Kidney (tissue), 14 donors: Measurements from ENCODE around the gene MYBPC2. TPM values are rescaled to one million over a fixed set of nuclear protein-coding genes. Genes with fewer than 3 reads are reported as not detected.
A peak's percentile ranks its signal among the peaks of the same experiment; 100 is the strongest.

Source experiments
- DNase-seq, 5 donors: peaks; one replicate each; pipeline ENCODE4 v3.0.0-alpha.2; 2013 to 2020
- FAIRE-seq: peaks from 2 replicates; lab custom pipeline; 2012; peaks lifted over from hg19 to GRCh38; lab: Jason Lieb, UNC
- H3K27ac ChIP-seq, 2 donors: one replicate each; pipeline ENCODE4 v1.7.0; 2013; ENCODE audit warnings: low read depth in 2 of 2, low read length in 2 of 2, inconsistent platforms in 1 of 2
- H3K27me3 ChIP-seq: one replicate; pipeline ENCODE4 v1.7.1; 2013; ENCODE audit warnings: low read length, inconsistent platforms; ENCODE audit not compliant: control insufficient read depth, insufficient read depth
- H3K36me3 ChIP-seq, 3 donors: one replicate each; pipeline versions ENCODE4 v1.7.0 to v1.7.1; 2013; ENCODE audit warnings: low read length in 3 of 3, control low read depth in 1 of 3, inconsistent platforms in 1 of 3; ENCODE audit not compliant: insufficient read depth in 3 of 3, control insufficient read depth in 2 of 3
- H3K4me1 ChIP-seq, 3 donors: one replicate each; pipeline versions ENCODE4 v1.7.0 to v1.7.1; 2013; ENCODE audit warnings: low read length in 3 of 3, inconsistent platforms in 1 of 3, low read depth in 1 of 3; ENCODE audit not compliant: control insufficient read depth in 2 of 3, insufficient read depth in 2 of 3
- H3K4me3 ChIP-seq, 3 donors: one replicate each; pipeline versions ENCODE4 v1.7.0 to v1.8.1; 2013; ENCODE audit warnings: low read length in 3 of 3, control low read depth in 1 of 3, inconsistent platforms in 1 of 3
- H3K9ac ChIP-seq, 3 donors: one replicate each; pipeline versions ENCODE4 v1.7.0 to v1.7.1; 2013; ENCODE audit warnings: low read length in 3 of 3, control low read depth in 1 of 3, inconsistent platforms in 1 of 3
- H3K9me3 ChIP-seq, 3 donors: one replicate each; pipeline versions ENCODE4 v1.7.0 to v1.7.1; 2013; ENCODE audit warnings: low read length in 3 of 3, control low read depth in 1 of 3, inconsistent platforms in 1 of 3; ENCODE audit not compliant: control insufficient read depth in 2 of 3, insufficient read depth in 1 of 3
- intact Hi-C: fragments of 100-400 bp; cut with DNase I; formaldehyde crosslinking; loops from one replicate; pipeline ENCODE4 v1.11.1; 2022
- polyA plus RNA-seq: library from polyadenylated mRNA; stranded (reverse); fragments of 350-450 nt; fragmentation: Illumina TruSeq; extraction: RNeasy Lipid Tissue Mini Kit (QIAGEN cat#74804); gene quantifications from one replicate; pipeline ENCODE4 v1.2.3, GENCODE V29; 2014; ENCODE audit warnings: low read depth, low replicate concordance; ENCODE audit not compliant: insufficient read depth
- total RNA-seq: library from RNA; stranded (reverse); fragmentation: NEBNext Ultra II Directional; extraction: Animal tissue kit (Norgen Biotek cat#: 25700); gene quantifications from one replicate; pipeline ENCODE4 v1.2.1, GENCODE V29; 2021
- TF ChIP-seq, protein P1 (sequence below): IDR thresholded peaks from 3 replicates; pipeline ENCODE4 v1.5.1; 2012; ENCODE audit warnings: mild to moderate bottlenecking, moderate library complexity, borderline replicate concordance; ENCODE audit not compliant: insufficient read depth; ENCODE audit errors: extremely low read depth
- donor health status: control.
- donor health status: control.
- donor health status: control.
- donor health status: control.
- donor health status: control.
- donor health status: DM: yes; HTN: yes; CAD: no.
- donor health status: Normal renal cell carcinoma (clear cell type).

The MYBPC2 gene
- total and polyA plus RNA-seq, 2 donors from 2014 or later: 0.98 TPM; not detected in 1

GRCh38 chr19:50482271-50482855, 49.7 kb downstream of the MYBPC2 start:
- TF ChIP-seq, protein P1, sequence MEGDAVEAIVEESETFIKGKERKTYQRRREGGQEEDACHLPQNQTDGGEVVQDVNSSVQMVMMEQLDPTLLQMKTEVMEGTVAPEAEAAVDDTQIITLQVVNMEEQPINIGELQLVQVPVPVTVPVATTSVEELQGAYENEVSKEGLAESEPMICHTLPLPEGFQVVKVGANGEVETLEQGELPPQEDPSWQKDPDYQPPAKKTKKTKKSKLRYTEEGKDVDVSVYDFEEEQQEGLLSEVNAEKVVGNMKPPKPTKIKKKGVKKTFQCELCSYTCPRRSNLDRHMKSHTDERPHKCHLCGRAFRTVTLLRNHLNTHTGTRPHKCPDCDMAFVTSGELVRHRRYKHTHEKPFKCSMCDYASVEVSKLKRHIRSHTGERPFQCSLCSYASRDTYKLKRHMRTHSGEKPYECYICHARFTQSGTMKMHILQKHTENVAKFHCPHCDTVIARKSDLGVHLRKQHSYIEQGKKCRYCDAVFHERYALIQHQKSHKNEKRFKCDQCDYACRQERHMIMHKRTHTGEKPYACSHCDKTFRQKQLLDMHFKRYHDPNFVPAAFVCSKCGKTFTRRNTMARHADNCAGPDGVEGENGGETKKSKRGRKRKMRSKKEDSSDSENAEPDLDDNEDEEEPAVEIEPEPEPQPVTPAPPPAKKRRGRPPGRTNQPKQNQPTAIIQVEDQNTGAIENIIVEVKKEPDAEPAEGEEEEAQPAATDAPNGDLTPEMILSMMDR: no peak

GRCh38 chr19:50482916-50483315, 50.2 kb downstream of the MYBPC2 start:
- TF ChIP-seq, protein P1: no peak
- H3K27me3 ChIP-seq: no peaks in the 10 kb centered on the region
- peaks cover 0 to 12% (median 10%) of the 10 kb centered on the region in 3 donors for H3K36me3 ChIP-seq
- H3K9me3 ChIP-seq: no peaks in the 10 kb centered on the region
- no peak overlapping the region for H3K27ac ChIP-seq
- intact Hi-C loops: no loop called here
- H3K9ac ChIP-seq: no peak overlapping the region
- DNase-seq (peak in 1 of 5 donors; percentile 32), FAIRE-seq (no peak)
- peaks cover 0 to under 1% (median 0%) of the 10 kb centered on the region in 3 donors for H3K4me1 ChIP-seq
- H3K4me3 ChIP-seq: no peak overlapping the region

More at GRCh38 chr19:50482271-50482855, 49.7 kb downstream of the MYBPC2 start:
- no peak overlapping the region for H3K9ac ChIP-seq
- no peak overlapping the region for H3K4me3 ChIP-seq
- peaks cover 0 to 14% (median 10%) of the 10 kb centered on the region in 3 donors for H3K36me3 ChIP-seq
- H3K27ac ChIP-seq: no peak overlapping the region
- H3K4me1 ChIP-seq: peaks cover 0 to 6% (median 0%) of the 10 kb centered on the region in 3 donors
- intact Hi-C loops: no loop called here
- DNase-seq: peak in 1 of 5 donors; percentile 59
- no peaks in the 10 kb centered on the region for H3K9me3 ChIP-seq
- FAIRE-seq: no peak
- H3K27me3 ChIP-seq: no peaks in the 10 kb centered on the region

DNA sequence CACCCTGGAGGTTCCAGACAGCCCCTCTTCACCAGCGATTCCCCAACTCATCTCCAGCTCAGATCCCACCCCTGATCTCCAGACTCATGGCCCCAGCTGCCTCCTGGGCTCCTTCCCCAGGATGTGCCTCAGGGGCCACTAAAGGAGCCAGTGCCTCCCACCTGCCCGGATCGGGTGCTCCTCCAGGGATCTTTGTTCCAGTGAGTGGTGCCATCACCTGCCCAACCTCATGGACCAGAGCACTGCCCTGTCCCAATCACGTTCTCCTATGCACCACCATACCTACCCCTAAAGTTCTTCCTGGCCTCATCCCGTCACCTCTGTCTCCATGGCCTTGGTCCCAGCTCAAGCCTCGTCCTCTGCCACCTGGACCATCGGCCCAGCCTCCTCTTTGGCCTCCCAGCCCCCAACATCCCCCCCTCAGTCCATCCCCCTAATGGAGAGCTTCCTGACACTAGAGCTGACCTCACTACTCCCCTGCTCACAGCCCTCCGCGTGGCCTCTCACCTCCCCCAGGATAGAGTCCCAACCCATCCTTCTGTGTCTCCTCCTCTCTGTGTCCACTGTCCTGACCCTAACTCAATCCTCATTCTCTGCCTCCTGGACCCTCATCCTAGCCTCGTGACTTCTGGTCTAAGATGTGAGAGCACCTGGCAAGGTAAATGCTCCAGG, 52.7 kb downstream of the MYBPC2 start:
- H3K4me3 ChIP-seq: no peak overlapping the region
- intact Hi-C loops: no loop called here
- no peaks in the 10 kb centered on the region for H3K4me1 ChIP-seq
- H3K9ac ChIP-seq: no peak overlapping the region
- H3K9me3 ChIP-seq: no peaks in the 10 kb centered on the region
- no peaks in the 10 kb centered on the region for H3K27me3 ChIP-seq
- peaks cover 0 to 2% (median 0%) of the 10 kb centered on the region in 3 donors for H3K36me3 ChIP-seq
- peak in 1 of 5 donors; percentile 45 for DNase-seq
- FAIRE-seq: no peak
- TF ChIP-seq, protein P1: no peak
- H3K27ac ChIP-seq: no peak overlapping the region
